K562 (cell line): ENCODE measurements around the gene CALML3. TPM values are rescaled to one million over a fixed set of nuclear protein-coding genes. Genes with fewer than 3 reads are reported as not detected.

Source experiments
- ARID1B ChIP-seq: fragments of 450-650 bp; IDR thresholded peaks from 2 replicates; pipeline ENCODE4 v1.6.1; 2016; ENCODE audit warnings: antibody characterized with exemption, mild to moderate bottlenecking, inconsistent platforms
- BRF1 ChIP-seq: IDR thresholded peaks from 3 replicates; pipeline ENCODE4 v1.6.1; 2011; ENCODE audit warnings: borderline replicate concordance, mild to moderate bottlenecking; ENCODE audit not compliant: insufficient read length; ENCODE audit errors: extremely low read depth
- DMBX1 ChIP-seq: fragments of 250-450 bp; sonication (Bioruptor Pico); IDR thresholded peaks from 2 replicates; pipeline ENCODE4 v1.8.0; 2022; ENCODE audit warnings: inconsistent platforms, mild to moderate bottlenecking, moderate library complexity, borderline replicate concordance
- ETV6 ChIP-seq, 3 experiments: fragments of 150-350 bp in 1 of 3; sonication (generic) in 1 of 3; formaldehyde crosslinking in 1 of 3; IDR thresholded peaks; 2 replicates each; pipeline versions ENCODE4 v1.6.1 to v1.8.0; 2014 to 2022; ENCODE audit warnings: borderline replicate concordance in 2 of 3, low read depth in 2 of 3, antibody characterized with exemption in 1 of 3, low read length in 1 of 3, mild to moderate bottlenecking in 1 of 3, missing genetic modification reagents in 1 of 3
- MTA3 ChIP-seq: fragments of 450-650 bp; formaldehyde crosslinking; IDR thresholded peaks from 2 replicates; pipeline ENCODE4 v1.6.1; 2017; ENCODE audit warnings: mild to moderate bottlenecking, borderline replicate concordance
- NFRKB ChIP-seq: fragments of 450-650 bp; IDR thresholded peaks from 2 replicates; pipeline ENCODE4 v1.6.1; 2016; ENCODE audit warnings: low read depth
- SMAD4 ChIP-seq: fragments of 250-450 bp; sonication (Bioruptor Pico); conservative IDR thresholded peaks from 2 replicates; pipeline ENCODE4 v1.8.0; 2021; ENCODE audit warnings: inconsistent platforms, mild to moderate bottlenecking, moderate library complexity
- SNRNP70 ChIP-seq: fragments of 200-400 bp; formaldehyde crosslinking; optimal IDR thresholded peaks from 2 replicates; pipeline ENCODE3; 2017; ENCODE audit warnings: low read depth, low read length
- TCF3 ChIP-seq: sonication (generic); formaldehyde crosslinking; IDR thresholded peaks from 2 replicates; pipeline ENCODE4 v1.4.0; 2020; ENCODE audit warnings: mild to moderate bottlenecking, missing genetic modification reagents
- TRIM28 ChIP-seq: fragments of 450-650 bp; IDR thresholded peaks from 2 replicates; pipeline ENCODE4 v1.6.1; 2017
- ZFX ChIP-seq: sonication (generic); formaldehyde crosslinking; IDR thresholded peaks from 2 replicates; pipeline ENCODE4 v1.8.0; 2022; ENCODE audit warnings: mild to moderate bottlenecking, missing genetic modification reagents, moderate library complexity
- ZNF134 ChIP-seq: fragments of 250-450 bp; sonication (Bioruptor Pico); conservative IDR thresholded peaks from 2 replicates; pipeline ENCODE4 v1.4.0; 2020
- ZNF165 ChIP-seq: fragments of 250-450 bp; sonication (Bioruptor Pico); IDR thresholded peaks from 2 replicates; pipeline ENCODE4 v1.4.0; 2020; ENCODE audit warnings: borderline replicate concordance
- ZNF311 ChIP-seq: fragments of 250-450 bp; sonication (Bioruptor Pico); IDR thresholded peaks from 2 replicates; pipeline ENCODE4 v1.4.0; 2020; ENCODE audit warnings: mild to moderate bottlenecking, moderate library complexity
- polyA plus RNA-seq, 8 experiments: library from polyadenylated mRNA; depleted of rRNA in 4 of 8; stranded (reverse) in 5 of 8; unstranded in 3 of 8; fragments of >200 nt; fragmentation: Nextera tagmentation in 2 of 8; fragmentation: Illumina TruSeq in 1 of 8; extraction: Ambion mirVana in 2 of 8; extraction: Trizol in 1 of 8; gene quantifications; 2 replicates each; pipeline versions ENCODE4 v1.2.1 to v1.2.3, GENCODE V29; 2011 to 2014; ENCODE audit warnings: inconsistent platforms in 1 of 8, missing spikeins in 1 of 8
- total RNA-seq, 7 experiments: library from RNA; depleted of rRNA in 6 of 7; stranded (reverse); fragments of >200 nt in 6 of 7; fragmentation: Illumina TruSeq in 2 of 7; extraction: Trizol in 2 of 7; gene quantifications; 2 replicates each; pipeline versions ENCODE4 v1.2.1 to v1.2.3, GENCODE V29; 2011 to 2021; ENCODE audit warnings: low replicate concordance in 1 of 7
- TF ChIP-seq, protein P1 (sequence below): fragments of 250-450 bp; sonication (Bioruptor Pico); IDR thresholded peaks from 2 replicates; pipeline ENCODE4 v1.8.0; 2022; ENCODE audit warnings: inconsistent platforms, mild to moderate bottlenecking, moderate library complexity, borderline replicate concordance
- TF ChIP-seq, protein P2 (sequence below): sonication (generic); formaldehyde crosslinking; IDR thresholded peaks from 2 replicates; pipeline ENCODE4 v1.8.0; 2022; ENCODE audit warnings: missing genetic modification reagents, mild to moderate bottlenecking, moderate library complexity, borderline replicate concordance
- TF ChIP-seq, protein P3 (sequence below): fragments of 250-450 bp; sonication (Bioruptor Pico); IDR thresholded peaks from 2 replicates; pipeline ENCODE4 v1.8.0; 2022; ENCODE audit warnings: moderate library complexity, mild to moderate bottlenecking, inconsistent platforms

CALML3 gene
- total and polyA plus RNA-seq, 9 of the 15 experiments (the other 6 are each of a cell fraction or from before 2014, with no cell fraction given) = not detected

DNA sequence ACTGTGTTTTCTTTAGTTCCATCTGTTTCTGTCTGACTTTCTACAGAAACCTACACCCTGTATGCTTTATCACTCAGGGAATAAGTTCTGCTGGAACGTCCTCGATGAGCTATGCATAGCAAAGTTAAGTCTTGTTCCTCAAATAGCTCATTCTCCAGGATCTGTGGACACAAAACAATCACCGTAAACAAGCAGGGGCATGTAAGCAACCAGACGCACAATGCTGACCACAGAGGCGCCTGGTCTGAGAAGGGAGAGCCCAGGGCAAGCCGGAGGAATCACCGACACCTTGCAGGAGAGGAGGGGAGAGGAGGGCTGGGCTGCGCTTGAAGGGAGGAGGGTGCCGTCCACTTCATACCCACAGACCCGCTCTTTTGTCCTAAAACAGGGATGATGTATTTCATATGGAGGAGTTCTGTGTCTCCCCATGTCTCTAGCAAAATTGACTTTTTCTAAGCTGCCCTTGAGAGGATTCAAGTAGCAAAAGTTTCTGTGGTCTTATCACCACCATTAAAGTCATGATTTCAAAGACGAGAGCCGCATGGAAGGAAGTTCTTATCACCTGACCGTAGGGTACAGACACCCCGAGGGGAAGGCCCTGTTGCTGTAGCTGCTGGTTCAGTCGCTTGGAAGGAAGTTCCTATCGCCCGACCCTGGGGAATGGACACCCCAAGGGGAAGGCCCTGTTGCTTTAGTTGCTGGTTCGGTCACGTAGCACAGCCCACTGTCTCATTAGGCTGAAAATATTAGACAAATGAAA is 14.3 kb downstream of the CALML3 start (continued):
- TF ChIP-seq BRF1 (no peak), TRIM28 (0 out of 2 replicates have a peak, but pooled peaks have one; percentile 22), DMBX1 (peak; percentile 64; the same call in 1 of the 2 replicates), ZNF165 (CRISPR knock-in tag) (0 out of 2 replicates have a peak, but pooled peaks have one; percentile 30), ETV6 (IDR thresholded peaks at IDR 0.05; ENCODE audit: borderline replicate concordance in 1 of 2, low read depth in 2 of 2, low read length in 1 of 2) (no peak), ETV6 (CRISPR knock-in tag; IDR thresholded peaks at IDR 0.05; ENCODE audit: borderline replicate concordance) (no peak), NFRKB (0 out of 2 replicates have a peak, but pooled peaks have one; percentile 35), ZNF134 (CRISPR knock-in tag) (0 out of 2 replicates have a peak, but pooled peaks have one; percentile 12), ARID1B (0 out of 2 replicates have a peak, but pooled peaks have one; percentile 8), SMAD4 (CRISPR knock-in tag) (peak; percentile 34; the same call in 1 of the 2 replicates), MTA3 (no peak), ZFX (peak; percentile 70), SNRNP70 (no peak), TCF3 (CRISPR knock-in tag) (peak; percentile 11; the same call in 1 of the 2 replicates), ZNF311 (CRISPR knock-in tag) (0 out of 2 replicates have a peak, but pooled peaks have one; percentile 52)
- TF ChIP-seq, protein P1, sequence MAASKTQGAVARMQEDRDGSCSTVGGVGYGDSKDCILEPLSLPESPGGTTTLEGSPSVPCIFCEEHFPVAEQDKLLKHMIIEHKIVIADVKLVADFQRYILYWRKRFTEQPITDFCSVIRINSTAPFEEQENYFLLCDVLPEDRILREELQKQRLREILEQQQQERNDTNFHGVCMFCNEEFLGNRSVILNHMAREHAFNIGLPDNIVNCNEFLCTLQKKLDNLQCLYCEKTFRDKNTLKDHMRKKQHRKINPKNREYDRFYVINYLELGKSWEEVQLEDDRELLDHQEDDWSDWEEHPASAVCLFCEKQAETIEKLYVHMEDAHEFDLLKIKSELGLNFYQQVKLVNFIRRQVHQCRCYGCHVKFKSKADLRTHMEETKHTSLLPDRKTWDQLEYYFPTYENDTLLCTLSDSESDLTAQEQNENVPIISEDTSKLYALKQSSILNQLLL (CRISPR knock-in tag) = no peak
- TF ChIP-seq, protein P2, sequence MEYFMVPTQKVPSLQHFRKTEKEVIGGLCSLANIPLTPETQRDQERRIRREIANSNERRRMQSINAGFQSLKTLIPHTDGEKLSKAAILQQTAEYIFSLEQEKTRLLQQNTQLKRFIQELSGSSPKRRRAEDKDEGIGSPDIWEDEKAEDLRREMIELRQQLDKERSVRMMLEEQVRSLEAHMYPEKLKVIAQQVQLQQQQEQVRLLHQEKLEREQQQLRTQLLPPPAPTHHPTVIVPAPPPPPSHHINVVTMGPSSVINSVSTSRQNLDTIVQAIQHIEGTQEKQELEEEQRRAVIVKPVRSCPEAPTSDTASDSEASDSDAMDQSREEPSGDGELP (CRISPR knock-in tag) = peak; percentile 24; the same call in 1 of the 2 replicates
- TF ChIP-seq, protein P3, sequence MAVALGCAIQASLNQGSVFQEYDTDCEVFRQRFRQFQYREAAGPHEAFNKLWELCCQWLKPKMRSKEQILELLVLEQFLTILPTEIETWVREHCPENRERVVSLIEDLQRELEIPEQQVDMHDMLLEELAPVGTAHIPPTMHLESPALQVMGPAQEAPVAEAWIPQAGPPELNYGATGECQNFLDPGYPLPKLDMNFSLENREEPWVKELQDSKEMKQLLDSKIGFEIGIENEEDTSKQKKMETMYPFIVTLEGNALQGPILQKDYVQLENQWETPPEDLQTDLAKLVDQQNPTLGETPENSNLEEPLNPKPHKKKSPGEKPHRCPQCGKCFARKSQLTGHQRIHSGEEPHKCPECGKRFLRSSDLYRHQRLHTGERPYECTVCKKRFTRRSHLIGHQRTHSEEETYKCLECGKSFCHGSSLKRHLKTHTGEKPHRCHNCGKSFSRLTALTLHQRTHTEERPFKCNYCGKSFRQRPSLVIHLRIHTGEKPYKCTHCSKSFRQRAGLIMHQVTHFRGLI (CRISPR knock-in tag) = 0 out of 2 replicates have a peak, but pooled peaks have one; percentile 28
